Fibroblast of villous mesenchyme (primary cell): Measurements from ENCODE around the gene USF1. TPM values are rescaled to one million over a fixed set of nuclear protein-coding genes. Genes with fewer than 3 reads are reported as not detected.
"Not testable (repeated sequence)": the region's sequence is repeated elsewhere in the genome, so short reads cannot be mapped to it uniquely, and the experiment has no call there.

Source experiments
- DNase-seq: peaks from one replicate; pipeline ENCODE4 v3.0.0-alpha.2; 2010; ENCODE audit warnings: low read depth
- H3K4me3 ChIP-seq: 2 replicates; pipeline ENCODE4 v1.5.1; 2011; ENCODE audit warnings: low read depth, mild to moderate bottlenecking, low read length
- total RNA-seq: library from RNA; depleted of rRNA; stranded (reverse); fragments of >200 nt; gene quantifications from 2 replicates; pipeline ENCODE4 v1.2.3, GENCODE V29; 2012
- TF ChIP-seq, protein P1 (sequence below): IDR thresholded peaks from 2 replicates; pipeline ENCODE4 v1.5.1; 2012; ENCODE audit warnings: low read depth, mild to moderate bottlenecking, low read length; ENCODE audit not compliant: insufficient read depth

USF1 gene
- total RNA-seq, 1 donor = 62.2 TPM

DNA sequence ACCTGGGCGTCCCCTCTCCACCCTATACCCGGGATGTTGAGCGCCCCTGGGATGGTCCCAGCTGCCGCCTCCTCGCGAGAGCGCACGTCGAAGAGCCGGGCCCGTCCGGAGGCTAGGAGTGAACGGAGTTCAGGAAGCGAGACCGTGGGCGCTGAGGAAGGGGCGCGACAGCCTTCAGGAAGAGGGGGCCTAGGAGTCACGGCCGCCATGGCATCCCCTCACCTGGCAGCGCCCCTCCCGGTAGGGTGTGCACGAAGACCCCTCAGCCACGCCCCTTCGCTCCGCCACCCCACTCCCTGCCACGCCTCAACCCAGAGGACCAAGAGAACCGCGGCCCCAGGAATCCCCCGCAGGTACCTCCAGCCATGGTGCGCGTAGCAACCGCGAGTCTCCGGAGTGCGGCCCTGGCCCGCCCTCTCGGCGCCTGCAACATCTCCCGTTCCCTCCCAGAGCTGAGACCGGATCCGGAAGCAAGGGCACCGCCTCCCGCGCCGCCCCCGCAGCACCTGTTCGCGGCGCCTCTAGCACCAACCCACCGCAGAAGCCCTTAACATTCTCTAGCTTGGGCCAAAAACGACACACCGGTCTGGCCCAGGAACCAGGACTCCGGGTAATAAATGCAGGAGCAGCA lies 7.1 kb downstream of the USF1 start, which contains the start of gene TSTD1:
Gene TSTD1, minus strand, starts transcription at position 442 of the 631 bp plus-strand sequence. Its CDS starts 75 bp downstream, at position 367.
- no peak for DNase-seq
- peak within 1 kb of the TSS; percentile 44 for H3K4me3 ChIP-seq
- TF ChIP-seq, protein P1, sequence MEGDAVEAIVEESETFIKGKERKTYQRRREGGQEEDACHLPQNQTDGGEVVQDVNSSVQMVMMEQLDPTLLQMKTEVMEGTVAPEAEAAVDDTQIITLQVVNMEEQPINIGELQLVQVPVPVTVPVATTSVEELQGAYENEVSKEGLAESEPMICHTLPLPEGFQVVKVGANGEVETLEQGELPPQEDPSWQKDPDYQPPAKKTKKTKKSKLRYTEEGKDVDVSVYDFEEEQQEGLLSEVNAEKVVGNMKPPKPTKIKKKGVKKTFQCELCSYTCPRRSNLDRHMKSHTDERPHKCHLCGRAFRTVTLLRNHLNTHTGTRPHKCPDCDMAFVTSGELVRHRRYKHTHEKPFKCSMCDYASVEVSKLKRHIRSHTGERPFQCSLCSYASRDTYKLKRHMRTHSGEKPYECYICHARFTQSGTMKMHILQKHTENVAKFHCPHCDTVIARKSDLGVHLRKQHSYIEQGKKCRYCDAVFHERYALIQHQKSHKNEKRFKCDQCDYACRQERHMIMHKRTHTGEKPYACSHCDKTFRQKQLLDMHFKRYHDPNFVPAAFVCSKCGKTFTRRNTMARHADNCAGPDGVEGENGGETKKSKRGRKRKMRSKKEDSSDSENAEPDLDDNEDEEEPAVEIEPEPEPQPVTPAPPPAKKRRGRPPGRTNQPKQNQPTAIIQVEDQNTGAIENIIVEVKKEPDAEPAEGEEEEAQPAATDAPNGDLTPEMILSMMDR = no peak

DNA sequence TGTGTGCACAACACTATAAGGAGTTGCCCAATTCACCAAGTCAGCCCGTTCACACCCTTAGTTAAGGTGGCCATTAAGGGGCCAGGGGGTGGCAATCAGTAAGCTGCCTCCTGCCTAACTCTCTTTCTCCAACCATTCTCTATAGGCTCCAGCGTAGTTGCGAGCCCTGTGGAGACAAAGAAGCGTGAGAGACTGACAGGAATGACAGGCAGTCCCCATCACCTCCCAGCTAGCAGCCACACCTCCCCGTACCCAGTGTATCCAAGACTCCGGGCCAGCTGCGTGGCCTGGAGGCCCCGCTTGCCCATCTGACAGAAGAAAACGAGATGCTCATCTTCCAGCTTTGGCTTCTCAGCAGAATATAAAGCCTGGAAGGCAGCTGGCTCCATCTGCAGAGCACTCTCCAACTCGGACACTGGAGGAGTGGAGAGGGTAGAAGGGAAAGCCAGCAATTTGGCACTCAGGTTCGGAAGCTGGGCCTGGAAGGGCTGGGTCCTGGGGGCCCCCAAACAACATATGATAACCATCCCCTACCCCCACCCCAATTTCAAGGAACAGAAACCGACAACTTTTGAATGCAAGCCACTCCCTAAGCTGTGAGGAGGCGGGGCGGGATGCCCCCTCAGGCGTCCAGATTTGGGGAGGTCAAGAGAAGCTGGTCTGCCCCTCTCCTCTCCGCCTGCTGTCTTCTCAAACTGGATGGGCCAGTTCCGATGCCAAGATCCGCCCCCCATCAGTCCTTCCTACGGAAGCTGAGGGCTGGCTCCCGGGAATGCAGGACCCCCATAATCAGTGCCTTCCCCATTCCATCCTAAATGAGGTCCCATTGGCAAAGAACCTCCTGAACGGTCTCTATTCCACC lies 7.9 kb downstream of the USF1 start:
- no peak for DNase-seq
- TF ChIP-seq, protein P1 = no peak
- peak overlapping the region; percentile 44 for H3K4me3 ChIP-seq

DNA sequence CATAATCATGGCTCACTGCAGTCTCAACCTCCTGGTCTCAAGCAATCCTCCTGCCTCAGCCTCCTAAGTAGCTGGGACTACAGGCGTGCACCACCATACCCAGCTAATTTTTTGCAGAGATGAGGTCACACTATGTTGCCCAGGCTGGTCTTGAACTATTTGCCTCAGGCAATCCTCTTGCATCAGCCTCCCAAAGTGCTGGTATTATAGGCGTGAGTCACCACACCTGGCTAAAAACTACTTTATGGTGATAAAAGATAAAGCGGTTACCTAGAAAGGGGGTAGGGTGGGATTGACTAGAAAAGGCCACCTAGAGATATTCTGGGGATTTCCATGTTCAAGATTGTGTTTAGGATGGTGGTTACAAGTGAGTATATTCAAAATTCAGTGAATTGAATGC lies 12.0 kb downstream of the USF1 start:
- no peak for DNase-seq
- no peak overlapping the region for H3K4me3 ChIP-seq
- TF ChIP-seq, protein P1 = no peak

DNA sequence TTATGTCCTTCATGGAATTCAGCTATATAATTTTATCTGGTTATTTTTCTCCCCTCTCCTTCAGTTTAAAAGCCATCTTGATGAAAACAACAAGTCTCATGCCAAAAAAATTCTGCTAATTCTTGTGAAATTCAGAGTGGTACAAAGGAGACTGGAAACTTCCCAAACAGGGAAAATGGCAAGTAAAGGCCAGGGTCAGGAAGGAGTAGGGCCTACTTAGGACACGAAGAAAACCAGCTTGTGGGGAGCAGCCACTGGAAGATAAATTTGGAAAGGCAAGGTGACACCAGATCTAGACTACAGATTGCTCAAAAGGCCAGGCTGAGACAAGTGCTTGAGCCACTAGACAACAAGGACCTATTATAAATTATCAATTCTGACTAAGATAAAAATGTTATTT lies 13.4 kb downstream of the USF1 start:
- H3K4me3 ChIP-seq = no peak overlapping the region
- DNase-seq = peak; percentile 19
- TF ChIP-seq, protein P1 = no peak

DNA sequence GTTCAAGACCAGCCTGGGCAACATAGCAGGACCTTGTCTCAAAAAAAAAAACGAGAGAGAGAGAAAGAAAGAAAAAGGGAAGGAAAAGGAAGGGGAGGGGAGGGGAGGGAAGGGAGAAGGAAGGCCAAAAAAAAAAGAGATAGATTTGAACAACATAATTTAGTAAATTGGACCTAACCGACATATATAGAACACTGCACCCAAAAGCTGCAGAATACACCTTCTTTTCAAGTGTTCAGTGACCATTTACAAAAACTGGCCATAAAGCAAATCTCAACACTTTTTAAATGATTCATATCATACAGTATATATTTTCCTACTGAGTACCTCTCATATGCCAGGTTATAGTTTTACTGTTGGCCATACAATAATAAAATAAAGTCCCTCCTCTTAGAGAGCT lies 13.9 kb downstream of the USF1 start:
- DNase-seq = no peak
- no peak overlapping the region for H3K4me3 ChIP-seq
- TF ChIP-seq, protein P1 = no peak

DNA sequence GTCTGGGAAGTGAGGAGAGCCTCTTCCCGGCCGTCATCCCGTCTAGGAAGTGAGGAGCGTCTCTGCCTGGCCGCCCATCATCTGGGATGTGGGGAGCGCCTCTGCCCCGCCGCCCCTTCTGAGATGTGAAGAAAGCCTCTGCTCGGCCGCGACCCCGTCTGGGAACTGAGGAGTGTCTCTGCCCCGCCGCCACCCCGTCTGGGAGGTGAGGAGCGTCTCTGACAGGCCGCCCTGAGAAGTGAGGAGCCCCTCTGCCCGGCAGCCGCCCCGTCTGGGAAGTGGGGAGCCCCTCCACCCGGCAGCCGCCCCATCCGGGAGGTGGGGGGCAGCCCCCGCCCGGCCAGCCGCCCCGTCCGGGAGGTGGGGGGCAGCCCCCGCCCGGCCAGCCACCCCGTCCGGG lies 16.3 kb downstream of the USF1 start:
- H3K4me3 ChIP-seq = not testable (repeated sequence)

DNA sequence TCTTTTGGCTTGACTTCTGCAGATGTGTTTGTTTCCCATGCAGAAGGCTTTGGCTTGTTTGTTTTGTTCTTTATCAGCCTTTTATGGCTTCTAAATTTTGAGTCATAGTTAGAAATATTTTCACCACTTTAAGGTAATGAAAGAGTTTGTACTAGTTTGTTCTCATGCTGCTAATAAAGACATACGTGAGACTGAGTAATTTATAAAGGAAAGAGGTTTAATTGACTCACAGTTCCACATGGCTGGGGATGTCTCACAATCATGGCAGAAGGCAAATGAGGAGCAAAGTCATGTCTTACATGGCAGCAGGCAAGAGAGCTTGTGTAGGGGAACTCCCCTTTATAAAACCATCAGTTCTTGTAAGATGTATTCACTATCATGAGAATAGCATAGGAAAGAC lies 18.8 kb downstream of the USF1 start:
- H3K4me3 ChIP-seq = not testable (repeated sequence)
- DNase-seq = peak; percentile 33

More for the DNA sequence above, 16.3 kb downstream of the USF1 start:
- DNase-seq = not testable (repeated sequence)

DNA sequence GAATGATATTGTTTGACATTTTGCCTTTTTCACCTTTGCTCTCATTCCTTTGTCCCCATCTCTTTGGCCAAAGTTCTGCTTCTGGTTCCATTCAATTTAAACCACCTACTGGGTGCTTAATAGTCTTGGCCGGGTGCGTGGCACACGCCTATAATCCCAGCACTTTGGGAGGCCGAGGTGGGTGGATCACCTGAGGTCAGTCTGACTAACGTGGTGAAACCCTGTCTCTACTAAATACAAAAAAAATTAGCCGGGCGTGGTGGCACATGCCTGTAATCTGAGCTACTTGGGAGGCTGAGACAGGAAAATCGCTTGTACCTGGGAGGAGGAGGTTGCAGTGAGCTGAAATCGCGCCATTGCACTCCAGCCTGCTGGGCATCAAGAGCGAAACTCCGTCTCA lies 23.3 kb downstream of the USF1 start:
- not testable (repeated sequence) for DNase-seq, H3K4me3 ChIP-seq
